ENCODE measurements around the gene IFNE. TPM values are rescaled to one million over a fixed set of nuclear protein-coding genes. Genes with fewer than 3 reads are reported as not detected.
A peak's percentile ranks its signal among the peaks of the same experiment; 100 is the strongest.

Gene IFNE
- total RNA-seq, 1 donor, result 3.6 TPM

DNA sequence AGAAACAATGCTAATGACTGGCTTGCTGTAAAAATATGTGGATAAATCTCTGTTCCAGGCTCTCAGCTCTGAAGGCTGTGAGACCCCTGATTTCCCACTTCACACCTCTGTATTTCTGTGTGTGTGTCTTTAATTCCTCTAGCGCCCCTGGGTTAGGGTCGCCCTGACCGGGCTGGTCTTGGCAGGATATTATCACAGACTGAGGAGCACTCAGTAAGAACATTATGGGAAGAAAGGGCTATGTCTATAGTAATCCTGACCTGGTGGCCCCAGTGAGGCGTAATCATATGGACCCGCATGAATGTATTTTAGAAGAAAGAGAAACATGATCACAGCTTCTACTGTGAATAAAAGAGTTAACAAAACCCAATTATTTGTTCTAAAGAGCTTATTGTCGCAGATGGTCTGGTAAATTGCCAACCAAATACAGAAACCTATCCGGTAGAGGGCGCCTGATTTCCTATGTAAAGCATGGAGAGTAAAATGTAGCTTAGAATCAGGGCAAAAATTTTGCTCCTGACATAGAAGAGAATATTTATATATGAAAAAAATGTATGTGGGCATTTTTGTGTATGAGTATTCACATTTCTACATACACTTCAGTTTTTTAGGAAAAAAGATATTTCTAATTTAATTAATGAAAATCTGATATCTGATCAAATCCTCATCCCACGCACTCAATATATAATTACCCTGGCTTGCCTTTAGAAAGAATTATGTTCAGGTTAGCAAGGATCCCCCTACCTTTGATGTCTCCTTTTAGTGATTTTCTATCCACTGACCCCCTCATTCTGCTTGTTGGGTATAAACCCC is 47.7 kb downstream of the IFNE start:
- H3K79me2 ChIP-seq (ENCODE audit: insufficient read depth, low read length), result no peaks in the 10 kb centered on the region
- H4K20me1 ChIP-seq (ENCODE audit: insufficient read depth, low read length), result no peaks in the 10 kb centered on the region
- no peak for DNase-seq (ENCODE audit: insufficient read length, low spot score, missing footprints)
- no peaks in the 10 kb centered on the region for H3K36me3 ChIP-seq (ENCODE audit: insufficient read depth, low read length)
- peaks cover 15% of the 10 kb centered on the region for H3K27me3 ChIP-seq (ENCODE audit: insufficient read depth, low read length)
- TF ChIP-seq, protein P1, sequence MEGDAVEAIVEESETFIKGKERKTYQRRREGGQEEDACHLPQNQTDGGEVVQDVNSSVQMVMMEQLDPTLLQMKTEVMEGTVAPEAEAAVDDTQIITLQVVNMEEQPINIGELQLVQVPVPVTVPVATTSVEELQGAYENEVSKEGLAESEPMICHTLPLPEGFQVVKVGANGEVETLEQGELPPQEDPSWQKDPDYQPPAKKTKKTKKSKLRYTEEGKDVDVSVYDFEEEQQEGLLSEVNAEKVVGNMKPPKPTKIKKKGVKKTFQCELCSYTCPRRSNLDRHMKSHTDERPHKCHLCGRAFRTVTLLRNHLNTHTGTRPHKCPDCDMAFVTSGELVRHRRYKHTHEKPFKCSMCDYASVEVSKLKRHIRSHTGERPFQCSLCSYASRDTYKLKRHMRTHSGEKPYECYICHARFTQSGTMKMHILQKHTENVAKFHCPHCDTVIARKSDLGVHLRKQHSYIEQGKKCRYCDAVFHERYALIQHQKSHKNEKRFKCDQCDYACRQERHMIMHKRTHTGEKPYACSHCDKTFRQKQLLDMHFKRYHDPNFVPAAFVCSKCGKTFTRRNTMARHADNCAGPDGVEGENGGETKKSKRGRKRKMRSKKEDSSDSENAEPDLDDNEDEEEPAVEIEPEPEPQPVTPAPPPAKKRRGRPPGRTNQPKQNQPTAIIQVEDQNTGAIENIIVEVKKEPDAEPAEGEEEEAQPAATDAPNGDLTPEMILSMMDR (IDR thresholded peaks at IDR 0.05; ENCODE audit: extremely low read depth, low read depth, low read length), result peak; percentile 71
- H3K4me3 ChIP-seq (ENCODE audit: insufficient read depth, low read length), result no peak overlapping the region
- H3K4me1 ChIP-seq (ENCODE audit: insufficient read depth, low read length), result no peaks in the 10 kb centered on the region
- no peak overlapping the region for H2AFZ ChIP-seq (ENCODE audit: low read length)
- H3K9me3 ChIP-seq (ENCODE audit: low read depth, low read length), result no peaks in the 10 kb centered on the region
- H3K27ac ChIP-seq (ENCODE audit: low read depth, low read length), result no peak overlapping the region
- no peak overlapping the region for H3K4me2 ChIP-seq (ENCODE audit: insufficient read depth, low read length)

DNA sequence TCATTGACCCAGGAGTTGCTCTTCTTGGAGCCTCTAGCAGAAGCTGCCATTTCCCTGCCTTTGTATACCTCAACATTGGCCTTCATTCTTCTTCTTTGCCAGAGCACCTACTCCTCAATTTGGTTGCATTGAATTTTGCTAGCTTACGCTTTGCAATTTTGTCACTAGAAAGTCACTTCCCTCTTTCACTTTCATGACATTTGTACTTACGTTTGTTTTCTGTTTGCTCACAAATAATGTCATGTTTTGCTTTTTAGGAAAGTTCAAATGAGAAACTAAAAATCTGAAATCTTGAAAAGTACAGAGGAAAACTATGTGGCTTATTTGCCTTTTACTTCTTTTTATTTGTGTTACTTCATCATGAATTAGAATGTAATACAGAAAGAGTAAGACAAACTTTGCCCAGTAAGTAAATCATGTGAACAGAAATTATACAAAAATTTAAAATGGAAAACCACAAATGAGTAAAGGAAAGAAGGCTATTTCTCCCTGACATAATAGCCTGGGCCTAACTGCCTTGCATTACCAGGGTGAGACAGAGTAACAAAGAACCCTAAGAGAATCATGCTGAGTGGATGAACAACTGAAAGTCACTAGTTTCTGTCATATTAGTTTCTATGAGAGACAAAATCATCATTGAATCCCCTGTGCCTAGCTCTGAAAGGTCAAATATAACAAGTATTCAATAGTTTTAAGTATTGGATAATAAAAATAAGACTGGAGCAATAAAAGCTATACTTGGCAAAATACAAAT is 49.3 kb downstream of the IFNE start:
- H3K27ac ChIP-seq (ENCODE audit: low read depth, low read length), result no peak overlapping the region
- DNase-seq (ENCODE audit: insufficient read length, low spot score, missing footprints), result no peak
- H4K20me1 ChIP-seq (ENCODE audit: insufficient read depth, low read length), result no peaks in the 10 kb centered on the region
- H3K9me3 ChIP-seq (ENCODE audit: low read depth, low read length), result no peaks in the 10 kb centered on the region
- H3K4me3 ChIP-seq (ENCODE audit: insufficient read depth, low read length), result no peak overlapping the region
- H3K36me3 ChIP-seq (ENCODE audit: insufficient read depth, low read length), result no peaks in the 10 kb centered on the region
- H2AFZ ChIP-seq (ENCODE audit: low read length), result no peak overlapping the region
- peaks cover 18% of the 10 kb centered on the region for H3K27me3 ChIP-seq (ENCODE audit: insufficient read depth, low read length)
- H3K4me1 ChIP-seq (ENCODE audit: insufficient read depth, low read length), result no peaks in the 10 kb centered on the region
- no peak overlapping the region for H3K4me2 ChIP-seq (ENCODE audit: insufficient read depth, low read length)
- H3K79me2 ChIP-seq (ENCODE audit: insufficient read depth, low read length), result no peaks in the 10 kb centered on the region
- TF ChIP-seq, protein P1 (IDR thresholded peaks at IDR 0.05; ENCODE audit: extremely low read depth, low read depth, low read length), result no peak

Small RNAs within 50 kb of the gene (small RNA-seq; reads per million reads assigned to genes)
- 3,947 reads per million, percentile 100 among the genes with 10 or more reads in this experiment for gene MIR31
- gene RF00157, result not detected

Other genes starting within 250 kb of the IFNE start
- gene IFNA14, start 242.3 kb downstream of the IFNE start, total RNA-seq, result not detected in 2 replicates
- gene IFNA5, start 177.0 kb downstream of the IFNE start, total RNA-seq, result not detected in 2 replicates
- 35.9 and 38.4 TPM in 2 replicates for gene KLHL9, start 146.9 kb downstream of the IFNE start, total RNA-seq
- not detected in 2 replicates for gene IFNA6, start 131.4 kb downstream of the IFNE start, total RNA-seq
- not detected in 2 replicates for gene IFNA13, start 114.3 kb downstream of the IFNE start, total RNA-seq
- not detected in 2 replicates for gene IFNA2, start 96.9 kb downstream of the IFNE start, total RNA-seq
- gene IFNA8, start 73.2 kb downstream of the IFNE start, total RNA-seq, result not detected in 2 replicates
- not detected in 2 replicates for gene IFNA1, start 41.9 kb downstream of the IFNE start, total RNA-seq

Data from osteoblast (primary cell).